Measurements from ENCODE around the gene SYNJ2. TPM values are rescaled to one million over a fixed set of nuclear protein-coding genes. Genes with fewer than 3 reads are reported as not detected.

SYNJ2 gene
- total and polyA plus RNA-seq, 2 experiments from 2014 or later, result 2.8 to 5.6 TPM

DNA sequence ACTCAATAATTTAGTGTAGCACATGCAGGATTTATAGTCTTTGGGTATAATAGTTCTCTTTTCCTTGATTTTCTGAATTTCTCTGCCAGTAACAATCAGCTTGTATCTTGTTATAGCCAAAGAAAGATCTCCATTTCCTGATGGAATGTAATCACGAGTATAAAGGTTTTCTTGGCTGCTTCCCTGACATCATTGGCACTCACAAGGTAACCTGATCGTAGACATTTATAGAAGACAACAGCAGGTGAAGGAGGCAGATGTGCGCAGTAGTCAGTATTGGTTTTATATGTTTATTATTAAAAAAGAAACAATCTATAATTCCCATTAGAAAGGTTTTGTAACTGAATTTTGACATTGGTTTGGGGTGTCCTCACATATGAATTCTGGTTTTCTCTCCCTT is 44.3 kb upstream of the SYNJ2 start:
- H3F3A ChIP-seq (replicated peaks; ENCODE audit: low read depth), result no peaks in the 10 kb centered on the region
- H3K9me2 ChIP-seq (ENCODE audit: insufficient read depth), result no peaks in the 10 kb centered on the region
- no peak overlapping the region for H2AFZ ChIP-seq
- H3K36me3 ChIP-seq (ENCODE audit: insufficient read depth), result peaks cover 41% of the 10 kb centered on the region
- no peak overlapping the region for H3K4me3 Mint-ChIP-seq
- DNase-seq (ENCODE audit: low spot score), result no peak
- no peak overlapping the region for H3K27ac ChIP-seq (ENCODE audit: low read depth)
- H3K27me3 ChIP-seq (ENCODE audit: insufficient read depth), result no peaks in the 10 kb centered on the region
- H3K9me3 Mint-ChIP-seq, result no peaks in the 10 kb centered on the region
- H3K79me2 ChIP-seq (replicated peaks; ENCODE audit: insufficient read depth), result no peaks in the 10 kb centered on the region
- H3K27ac Mint-ChIP-seq, result no peak overlapping the region
- H3K4me3 ChIP-seq, result no peak overlapping the region
- H4K20me1 ChIP-seq (replicated peaks; ENCODE audit: insufficient read depth), result no peaks in the 10 kb centered on the region
- H3K36me3 Mint-ChIP-seq (ENCODE audit: low read depth), result peaks cover 48% of the 10 kb centered on the region; the same call in 2 of the 3 replicates
- no peaks in the 10 kb centered on the region for H3K27me3 Mint-ChIP-seq (ENCODE audit: insufficient read depth, low read depth, poor library complexity)
- no peak overlapping the region for H3K4me2 ChIP-seq
- no peak for TF ChIP-seq POLR2AphosphoS5 (IDR thresholded peaks at IDR 0.05; ENCODE audit: low read depth)
- TF ChIP-seq REST (IDR thresholded peaks at IDR 0.05; ENCODE audit: unreplicated experiment), result no peak
- TF ChIP-seq EZH2phosphoT487 (IDR thresholded peaks at IDR 0.05; ENCODE audit: unreplicated experiment), result no peak
- no peak for TF ChIP-seq STAT1 (IDR thresholded peaks at IDR 0.05; ENCODE audit: unreplicated experiment)
- no peak for TF ChIP-seq ETS1 (IDR thresholded peaks at IDR 0.05)
- no peak for TF ChIP-seq ZNF331 (CRISPR knock-in tag; IDR thresholded peaks at IDR 0.05; ENCODE audit: low read depth)
- TF ChIP-seq NANOG (IDR thresholded peaks at IDR 0.05; ENCODE audit: borderline replicate concordance), result no peak
- TF ChIP-seq, protein P1, sequence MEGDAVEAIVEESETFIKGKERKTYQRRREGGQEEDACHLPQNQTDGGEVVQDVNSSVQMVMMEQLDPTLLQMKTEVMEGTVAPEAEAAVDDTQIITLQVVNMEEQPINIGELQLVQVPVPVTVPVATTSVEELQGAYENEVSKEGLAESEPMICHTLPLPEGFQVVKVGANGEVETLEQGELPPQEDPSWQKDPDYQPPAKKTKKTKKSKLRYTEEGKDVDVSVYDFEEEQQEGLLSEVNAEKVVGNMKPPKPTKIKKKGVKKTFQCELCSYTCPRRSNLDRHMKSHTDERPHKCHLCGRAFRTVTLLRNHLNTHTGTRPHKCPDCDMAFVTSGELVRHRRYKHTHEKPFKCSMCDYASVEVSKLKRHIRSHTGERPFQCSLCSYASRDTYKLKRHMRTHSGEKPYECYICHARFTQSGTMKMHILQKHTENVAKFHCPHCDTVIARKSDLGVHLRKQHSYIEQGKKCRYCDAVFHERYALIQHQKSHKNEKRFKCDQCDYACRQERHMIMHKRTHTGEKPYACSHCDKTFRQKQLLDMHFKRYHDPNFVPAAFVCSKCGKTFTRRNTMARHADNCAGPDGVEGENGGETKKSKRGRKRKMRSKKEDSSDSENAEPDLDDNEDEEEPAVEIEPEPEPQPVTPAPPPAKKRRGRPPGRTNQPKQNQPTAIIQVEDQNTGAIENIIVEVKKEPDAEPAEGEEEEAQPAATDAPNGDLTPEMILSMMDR (conservative IDR thresholded peaks at IDR 0.05; ENCODE audit: low read depth in 2 of 2), result no peak
- TF ChIP-seq EZH2 (IDR thresholded peaks at IDR 0.05; ENCODE audit: low read depth, unreplicated experiment), result no peak
- no peak for TF ChIP-seq ZNF114 (CRISPR knock-in tag; IDR thresholded peaks at IDR 0.05)
- no peak for TF ChIP-seq ZNF462 (CRISPR knock-in tag; IDR thresholded peaks at IDR 0.05)
- no peak for TF ChIP-seq CREB1 (CRISPR knock-in tag; IDR thresholded peaks at IDR 0.05; ENCODE audit: low read depth)
- TF ChIP-seq JUNB (IDR thresholded peaks at IDR 0.05; ENCODE audit: unreplicated experiment), result no peak
- 0 out of 3 replicates have a peak, but pooled peaks cover under 1% of the 10 kb centered on the region for H3K4me1 Mint-ChIP-seq
- no peaks in the 10 kb centered on the region for H3K4me1 ChIP-seq (ENCODE audit: insufficient read depth)
- no peak for ATAC-seq

Data from GM23338 (cell line).